DND-41 (cell line): ENCODE measurements around the gene PUDP.
A peak's percentile ranks its signal among the peaks of the same experiment; 100 is the strongest.

Experiments used
- ATAC-seq: fragments of 200-7000 bp; cut with Tn5 transposase; 3 replicates; pipeline ENCODE4 v1.9.1; 2021; ENCODE audit warnings: low read depth; ENCODE audit not compliant: insufficient read depth
- DNase-seq: peaks from one replicate; pipeline ENCODE4 v3.0.0-alpha.2; 2020
- H2AFZ ChIP-seq: 2 replicates; pipeline ENCODE4 v1.6.0; 2012; ENCODE audit warnings: low read depth, low read length
- H3K27ac ChIP-seq: 2 replicates; pipeline ENCODE4 v1.5.1; 2012; ENCODE audit warnings: low read length, inconsistent platforms
- H3K27me3 ChIP-seq: fragments of 200-600 bp; sonication (generic); 2 replicates; pipeline ENCODE4 v1.6.0; 2012; ENCODE audit warnings: low read length, mild to moderate bottlenecking, inconsistent platforms; ENCODE audit not compliant: insufficient read depth, poor library complexity
- H3K36me3 ChIP-seq: 2 replicates; pipeline ENCODE4 v1.5.1; 2012; ENCODE audit warnings: low read length, inconsistent platforms; ENCODE audit not compliant: insufficient read depth
- H3K4me1 ChIP-seq: 2 replicates; pipeline ENCODE4 v1.5.1; 2012; ENCODE audit warnings: mild to moderate bottlenecking, low read length; ENCODE audit not compliant: insufficient read depth
- H3K4me2 ChIP-seq: 2 replicates; pipeline ENCODE4 v1.6.0; 2012; ENCODE audit warnings: mild to moderate bottlenecking, moderate library complexity, low read length, inconsistent platforms; ENCODE audit not compliant: insufficient read depth
- H3K4me3 ChIP-seq, 2 experiments: fragments of 200-600 bp in 1 of 2; shearing (Covaris generic) in 1 of 2; 2 replicates each; pipeline ENCODE4 v1.5.1; 2012 to 2016; ENCODE audit warnings: inconsistent platforms in 2 of 2, low read length in 2 of 2, mild to moderate bottlenecking in 2 of 2, low read depth in 1 of 2, moderate library complexity in 1 of 2
- H3K79me2 ChIP-seq: 2 replicates; pipeline ENCODE4 v1.6.0; 2012; ENCODE audit warnings: low read length, inconsistent platforms; ENCODE audit not compliant: insufficient read depth
- H3K9ac ChIP-seq: 2 replicates; pipeline ENCODE4 v1.6.0; 2012; ENCODE audit warnings: low read depth, mild to moderate bottlenecking, inconsistent platforms, low read length, moderate library complexity
- H3K9me3 ChIP-seq: 2 replicates; pipeline ENCODE4 v1.5.1; 2012; ENCODE audit warnings: low read length, moderate library complexity, mild to moderate bottlenecking, inconsistent platforms; ENCODE audit not compliant: insufficient read depth, severe bottlenecking
- H4K20me1 ChIP-seq: 2 replicates; pipeline ENCODE4 v1.6.0; 2012; ENCODE audit warnings: low read length; ENCODE audit not compliant: insufficient read depth
- CTCF ChIP-seq: IDR thresholded peaks from 2 replicates; pipeline ENCODE4 v1.5.1; 2012; ENCODE audit warnings: borderline replicate concordance, low read length, moderate library complexity, mild to moderate bottlenecking; ENCODE audit not compliant: poor library complexity, severe bottlenecking; ENCODE audit errors: extremely low read depth
- EZH2 ChIP-seq: IDR thresholded peaks from 3 replicates; pipeline ENCODE4 v1.6.1; 2012; ENCODE audit warnings: borderline replicate concordance, low read depth, mild to moderate bottlenecking, moderate library complexity, low read length, inconsistent platforms; ENCODE audit not compliant: severe bottlenecking

Gene PUDP

GRCh38 chrX:7143076-7143475 is 4.9 kb downstream of the PUDP start:
- ATAC-seq, result no peak
- H3K4me1 ChIP-seq, result peaks cover 48% of the 10 kb centered on the region
- H3K4me2 ChIP-seq, result no peak overlapping the region
- no peak overlapping the region for H3K9ac ChIP-seq
- DNase-seq, result no peak
- no peak overlapping the region for H3K27ac ChIP-seq
- no peaks in the 10 kb centered on the region for H3K9me3 ChIP-seq
- TF ChIP-seq EZH2 (no peak), CTCF (no peak)
- no peak overlapping the region for H3K4me3 ChIP-seq
- H3K27me3 ChIP-seq, result no peaks in the 10 kb centered on the region
- peaks cover 99% of the 10 kb centered on the region for H3K79me2 ChIP-seq
- peaks cover 30% of the 10 kb centered on the region for H3K36me3 ChIP-seq
- H4K20me1 ChIP-seq, result peaks cover 8% of the 10 kb centered on the region; the same call in 1 of the 2 replicates
- no peak overlapping the region for H2AFZ ChIP-seq

- no peak overlapping the region for H3K4me2 ChIP-seq
These were observed 8.5 kb downstream of the PUDP start for GRCh38 chrX:7139202-7140081.

GRCh38 chrX:7134981-7135380 is 13.0 kb downstream of the PUDP start:
- Histone ChIP-seq H3K4me3 (no peak overlapping the region), H3K27me3 (no peaks in the 10 kb centered on the region), H3K4me2 (no peak overlapping the region), H3K9ac (no peak overlapping the region), H3K9me3 (no peaks in the 10 kb centered on the region), H2AFZ (no peak overlapping the region), H3K4me1 (peaks cover 44% of the 10 kb centered on the region), H4K20me1 (peaks cover 12% of the 10 kb centered on the region; the same call in 1 of the 2 replicates), H3K79me2 (peaks cover 99% of the 10 kb centered on the region), H3K27ac (no peak overlapping the region; the same call in 1 of the 2 replicates), H3K36me3 (peaks cover 24% of the 10 kb centered on the region)
- ATAC-seq (0 out of 3 replicates have a peak, but pooled peaks have one; percentile 30), DNase-seq (no peak)
- TF ChIP-seq EZH2 (no peak), CTCF (no peak)

More at GRCh38 chrX:7139202-7140081, 8.5 kb downstream of the PUDP start:
- ATAC-seq (no peak), DNase-seq (no peak)
- Histone ChIP-seq H3K79me2 (peaks cover 99% of the 10 kb centered on the region), H3K27ac (peak overlapping the region; percentile 52; the same call in 1 of the 2 replicates), H3K9me3 (no peaks in the 10 kb centered on the region), H3K4me1 (peaks cover 39% of the 10 kb centered on the region), H4K20me1 (peaks cover 8% of the 10 kb centered on the region; the same call in 1 of the 2 replicates), H3K36me3 (peaks cover 26% of the 10 kb centered on the region), H2AFZ (no peak overlapping the region), H3K9ac (no peak overlapping the region), H3K4me3 (no peak overlapping the region), H3K27me3 (no peaks in the 10 kb centered on the region)
- TF ChIP-seq EZH2 (no peak), CTCF (no peak)
